HepG2 (cell line): ENCODE measurements around the gene OTOG. TPM values are rescaled to one million over a fixed set of nuclear protein-coding genes. Genes with fewer than 3 reads are reported as not detected.

Experiments used
- ATAC-seq: fragments of 200-7000 bp; cut with Tn5 transposase; 3 replicates; pipeline ENCODE4 v1.9.1; 2020; ENCODE audit warnings: mild to moderate bottlenecking, moderate library complexity
- BruUV-seq: library from RNA; stranded (reverse); fragments of 400-500 nt; replicated peaks from 2 replicates; lab custom pipeline; 2021; lab: Mats Ljungman, UMichigan
- CTCF ChIA-PET: fragments of 300-600 bp; formaldehyde crosslinking; extraction: SDS; loops from one replicate; lab custom pipeline; 2021; ENCODE audit warnings: low total read pairs, inconsistent platforms, low intra/inter-chr PET ratio; lab: Yijun Ruan, JAX
- POLR2A ChIA-PET: fragments of 350-600 bp; sonication (Branson Sonifier 250); formaldehyde crosslinking; loops from one replicate; lab custom pipeline; 2020; ENCODE audit warnings: antibody characterized with exemption, inconsistent platforms; lab: Yijun Ruan, JAX
- DNase-seq: peaks from one replicate; pipeline ENCODE4 v3.0.0-alpha.2; 2015; ENCODE audit warnings: low spot score
- FAIRE-seq: peaks from 3 replicates; lab custom pipeline; 2011; peaks lifted over from hg19 to GRCh38; lab: Jason Lieb, UNC
- H2AFZ ChIP-seq: one replicate; pipeline ENCODE4 v1.6.1; 2011; ENCODE audit warnings: low read length, inconsistent platforms
- H3K27ac ChIP-seq: fragments of 300-600 bp; 3 replicates; pipeline ENCODE4 v1.8.0; 2011; ENCODE audit warnings: mixed run types, mild to moderate bottlenecking, mixed read lengths, low read length, inconsistent platforms; ENCODE audit not compliant: insufficient read depth; ENCODE audit errors: extremely low read length
- H3K27me3 ChIP-seq, 2 experiments: fragments of 200-600 bp in 1 of 2; 2 replicates in 1 of 2; 3 replicates in 1 of 2; pipeline versions ENCODE4 v1.6.0 to v1.8.0; 2011; ENCODE audit warnings: low read length in 2 of 2, mild to moderate bottlenecking in 2 of 2, moderate library complexity in 2 of 2, inconsistent platforms in 1 of 2; ENCODE audit not compliant: insufficient read depth in 2 of 2, control insufficient read depth in 1 of 2
- H3K36me3 ChIP-seq, 2 experiments: fragments of 200-600 bp in 1 of 2; replicated peaks in 1 of 2; 2 replicates in 1 of 2; 3 replicates in 1 of 2; pipeline versions ENCODE4 v1.5.1 to v1.8.0; 2011; ENCODE audit warnings: low read length in 2 of 2, inconsistent platforms in 1 of 2; ENCODE audit not compliant: insufficient read depth in 2 of 2, control insufficient read depth in 1 of 2
- H3K4me1 ChIP-seq: 2 replicates; pipeline ENCODE4 v1.5.1; 2012; ENCODE audit warnings: low read length, inconsistent platforms; ENCODE audit not compliant: insufficient read depth
- H3K4me2 ChIP-seq: 2 replicates; pipeline ENCODE4 v1.6.0; 2011; ENCODE audit warnings: low read depth, low read length, inconsistent platforms
- H3K4me3 ChIP-seq, 3 experiments: fragments of 200-600 bp in 1 of 3; sonication (generic), shearing (Covaris generic) in 1 of 3; replicated peaks in 1 of 3; 2 replicates each; pipeline ENCODE4 v1.5.1; 2011 to 2016; ENCODE audit warnings: low read length in 3 of 3, inconsistent platforms in 2 of 3, low read depth in 2 of 3, mild to moderate bottlenecking in 2 of 3, control low read depth in 1 of 3, mixed read lengths in 1 of 3; ENCODE audit not compliant: insufficient read depth in 1 of 3
- H3K79me2 ChIP-seq: one replicate; pipeline ENCODE4 v1.6.1; 2011; ENCODE audit warnings: low read length, inconsistent platforms; ENCODE audit not compliant: insufficient read depth
- H3K9ac ChIP-seq: 2 replicates; pipeline ENCODE4 v1.6.0; 2011; ENCODE audit warnings: mild to moderate bottlenecking, low read depth, low read length, inconsistent platforms; ENCODE audit not compliant: insufficient read depth
- H3K9me3 ChIP-seq: 2 replicates; pipeline ENCODE4 v1.5.1; 2012; ENCODE audit warnings: mild to moderate bottlenecking, low read length
- H4K20me1 ChIP-seq: 2 replicates; pipeline ENCODE4 v1.6.0; 2011; ENCODE audit warnings: inconsistent platforms, mild to moderate bottlenecking, low read length, moderate library complexity; ENCODE audit not compliant: insufficient read depth
- ASH2L ChIP-seq: fragments of 300-600, 200-600 bp; sonication (generic); IDR thresholded peaks from 2 replicates; pipeline ENCODE4 v1.7.0; 2017; ENCODE audit warnings: low read depth, mild to moderate bottlenecking, moderate library complexity, mixed read lengths, low read length; ENCODE audit not compliant: insufficient read length
- ATF6 ChIP-seq: sonication (generic); formaldehyde crosslinking; conservative IDR thresholded peaks from 2 replicates; pipeline ENCODE4 v1.4.0; 2020; ENCODE audit warnings: missing genetic modification reagents
- CBFB ChIP-seq: sonication (generic); formaldehyde crosslinking; IDR thresholded peaks from 2 replicates; pipeline ENCODE4 v1.4.0; 2020; ENCODE audit warnings: missing genetic modification reagents
- DZIP1 ChIP-seq: sonication (generic); formaldehyde crosslinking; IDR thresholded peaks from 2 replicates; pipeline ENCODE4 v1.5.0; 2020; ENCODE audit warnings: mild to moderate bottlenecking, missing genetic modification reagents
- KDM6A ChIP-seq: IDR thresholded peaks from 2 replicates; pipeline ENCODE4 v1.6.1; 2016; ENCODE audit warnings: low read depth
- MIER3 ChIP-seq: IDR thresholded peaks from 2 replicates; pipeline ENCODE4 v1.6.1; 2016; ENCODE audit warnings: missing compliant biosample characterization, borderline replicate concordance
- NONO ChIP-seq, 2 experiments: fragments of 450-650 bp in 1 of 2; sonication (generic) in 1 of 2; formaldehyde crosslinking in 1 of 2; IDR thresholded peaks in 1 of 2; conservative IDR thresholded peaks in 1 of 2; 2 replicates each; pipeline versions ENCODE4 v1.6.1 to v1.8.0; 2017 to 2022; ENCODE audit warnings: mild to moderate bottlenecking in 1 of 2, missing genetic modification reagents in 1 of 2, moderate library complexity in 1 of 2
- NR2F6 ChIP-seq, 2 experiments: IDR thresholded peaks; 2 replicates each; pipeline ENCODE4 v1.6.1; 2016; ENCODE audit warnings: antibody characterized with exemption in 1 of 2, mild to moderate bottlenecking in 1 of 2
- PREB ChIP-seq: sonication (generic); formaldehyde crosslinking; IDR thresholded peaks from 2 replicates; pipeline ENCODE4 v1.4.0; 2020; ENCODE audit warnings: missing genetic modification reagents
- TP53 ChIP-seq: sonication (generic); formaldehyde crosslinking; conservative IDR thresholded peaks from 2 replicates; pipeline ENCODE4 v1.4.0; 2020; ENCODE audit warnings: missing genetic modification reagents
- ZNF44 ChIP-seq: sonication (generic); formaldehyde crosslinking; IDR thresholded peaks from 2 replicates; pipeline ENCODE4 v1.5.1; 2020; ENCODE audit warnings: mild to moderate bottlenecking, missing genetic modification reagents
- ZNF530 ChIP-seq: sonication (generic); formaldehyde crosslinking; IDR thresholded peaks from 2 replicates; pipeline ENCODE4 v1.5.0; 2020; ENCODE audit warnings: low read depth, mild to moderate bottlenecking, missing genetic modification reagents
- ZSCAN29 ChIP-seq: sonication (generic); formaldehyde crosslinking; conservative IDR thresholded peaks from 2 replicates; pipeline ENCODE4 v1.4.0; 2020; ENCODE audit warnings: mild to moderate bottlenecking, missing genetic modification reagents
- WGBS: methylation state at CpG from one replicate; pipeline ENCODE4 v1.1.6; 2017; ENCODE audit warnings: low lambda C conversion rate; 5-methylcytosine and 5-hydroxymethylcytosine counted together
- in situ Hi-C: cut with HindIII; loops from 2 replicates; pipeline ENCODE4 v1.10.0; 2017; ENCODE audit warnings: low pct_unique_long_range_greater_than_20kb; ENCODE audit not compliant: extremely low pct_ligation_motif_present
- intact Hi-C: fragments of 100-400 bp; cut with micrococcal nuclease; formaldehyde crosslinking; loops from one replicate; pipeline ENCODE4 v1.10.0; 2022; ENCODE audit not compliant: unreplicated experiment
- polyA plus RNA-seq, 8 experiments: library from polyadenylated mRNA; depleted of rRNA in 3 of 8; stranded (reverse) in 7 of 8; unstranded in 1 of 8; fragments of >200 nt; fragmentation: Illumina TruSeq in 4 of 8; extraction: Trizol in 4 of 8; gene quantifications; 2 replicates each; pipeline versions ENCODE4 v1.2.1 to v1.2.3, GENCODE V29; 2011 to 2016; ENCODE audit warnings: low read depth in 4 of 8, missing spikeins in 1 of 8, mixed read lengths in 1 of 8; ENCODE audit not compliant: insufficient read depth in 1 of 8
- total RNA-seq, 5 experiments: library from RNA; depleted of rRNA; stranded (reverse); fragments of >200 nt; fragmentation: Illumina TruSeq; extraction: Trizol; gene quantifications; 2 replicates each; pipeline ENCODE4 v1.2.3, GENCODE V29; 2016; ENCODE audit warnings: low read depth in 1 of 5

Gene OTOG
- total and polyA plus RNA-seq, 2 of the 13 experiments (the other 11 are each of a cell fraction or from before 2014, with no cell fraction given): not detected

- no peak overlapping the region for H3K4me3 ChIP-seq
- peaks cover 24% of the 10 kb centered on the region for H3K4me1 ChIP-seq
- H3K4me2 ChIP-seq: no peak overlapping the region
- intact Hi-C loops: no loop called here
- ATAC-seq (no peak), DNase-seq (no peak), FAIRE-seq (no peak)
- H3K27me3 ChIP-seq: peaks cover 0 to 4% of the 10 kb centered on the region in 2 experiments; a peak in 1 of 5 replicates
- CTCF ChIA-PET: no interaction called here
- no peak overlapping the region for H3K9ac ChIP-seq
- H4K20me1 ChIP-seq: no peaks in the 10 kb centered on the region
- no peak overlapping the region for H2AFZ ChIP-seq
- no peaks in the 10 kb centered on the region for H3K9me3 ChIP-seq
- in situ Hi-C loops: no loop called here
- 9% methylated on average over 3 of the region's 3 CpGs for WGBS
- POLR2A ChIA-PET: no interaction called here
- BruUV-seq: no TSS peak
- H3K27ac ChIP-seq: no peak overlapping the region
- H3K79me2 ChIP-seq: no peaks in the 10 kb centered on the region
- TF ChIP-seq ZNF44 (no peak), KDM6A (no peak), ATF6 (no peak), MIER3 (CRISPR knock-in tag) (no peak), ZNF530 (CRISPR knock-in tag) (no peak), CBFB (CRISPR knock-in tag) (no peak), NR2F6 (IDR thresholded peaks at IDR 0.05) (no peak), NR2F6 (CRISPR knock-in tag; IDR thresholded peaks at IDR 0.05) (no peak)
- H3K36me3 ChIP-seq: no peaks in the 10 kb centered on the region
These were observed 8.3 kb upstream of the OTOG start for GRCh38 chr11:17538731-17539130.

- H2AFZ ChIP-seq: no peak overlapping the region
- H3K27ac ChIP-seq: no peak overlapping the region
- H3K4me2 ChIP-seq: no peak overlapping the region
- H3K9ac ChIP-seq: no peak overlapping the region
- POLR2A ChIA-PET: no interaction called here
- H3K27me3 ChIP-seq: 0 out of 5 replicates have a peak, but pooled peaks cover 0 to 4% of the 10 kb centered on the region in 2 experiments
- CTCF ChIA-PET: no interaction called here
- no peak overlapping the region for H3K4me3 ChIP-seq
- DNase-seq (no peak), FAIRE-seq (no peak), ATAC-seq (no peak)
- H3K9me3 ChIP-seq: no peaks in the 10 kb centered on the region
- intact Hi-C loops (no loop called here), in situ Hi-C loops (no loop called here)
- H3K36me3 ChIP-seq: no peaks in the 10 kb centered on the region
- no TSS peak for BruUV-seq
- H3K4me1 ChIP-seq: peaks cover 24% of the 10 kb centered on the region
- 37% methylated on average over 4 of the region's 4 CpGs for WGBS
- H4K20me1 ChIP-seq: no peaks in the 10 kb centered on the region
- H3K79me2 ChIP-seq: no peaks in the 10 kb centered on the region
- TF ChIP-seq ASH2L: no peak
- no peak for TF ChIP-seq NONO (IDR thresholded peaks at IDR 0.05)
- no peak for TF ChIP-seq NONO (CRISPR knock-in tag; conservative IDR thresholded peaks at IDR 0.05)
- TF ChIP-seq DZIP1 (CRISPR knock-in tag): no peak
- TF ChIP-seq ZSCAN29 (CRISPR knock-in tag): no peak
- TF ChIP-seq PREB: no peak
- TF ChIP-seq TP53: no peak
These were observed 6.3 kb upstream of the OTOG start for GRCh38 chr11:17540807-17541206.
